DMS 273 treated with DMSO at 0.1 percent for 48 hours (cell line): ENCODE measurements around the gene AIMP2.
A peak's percentile ranks its signal among the peaks of the same experiment; 100 is the strongest.
"Not testable (repeated sequence)": the region's sequence is repeated elsewhere in the genome, so short reads cannot be mapped to it uniquely, and the experiment has no call there.

Source experiments
- DNase-seq: peaks from one replicate; lab custom pipeline; 2025; lab: John Stamatoyannopoulos, UW

AIMP2 gene

DNA sequence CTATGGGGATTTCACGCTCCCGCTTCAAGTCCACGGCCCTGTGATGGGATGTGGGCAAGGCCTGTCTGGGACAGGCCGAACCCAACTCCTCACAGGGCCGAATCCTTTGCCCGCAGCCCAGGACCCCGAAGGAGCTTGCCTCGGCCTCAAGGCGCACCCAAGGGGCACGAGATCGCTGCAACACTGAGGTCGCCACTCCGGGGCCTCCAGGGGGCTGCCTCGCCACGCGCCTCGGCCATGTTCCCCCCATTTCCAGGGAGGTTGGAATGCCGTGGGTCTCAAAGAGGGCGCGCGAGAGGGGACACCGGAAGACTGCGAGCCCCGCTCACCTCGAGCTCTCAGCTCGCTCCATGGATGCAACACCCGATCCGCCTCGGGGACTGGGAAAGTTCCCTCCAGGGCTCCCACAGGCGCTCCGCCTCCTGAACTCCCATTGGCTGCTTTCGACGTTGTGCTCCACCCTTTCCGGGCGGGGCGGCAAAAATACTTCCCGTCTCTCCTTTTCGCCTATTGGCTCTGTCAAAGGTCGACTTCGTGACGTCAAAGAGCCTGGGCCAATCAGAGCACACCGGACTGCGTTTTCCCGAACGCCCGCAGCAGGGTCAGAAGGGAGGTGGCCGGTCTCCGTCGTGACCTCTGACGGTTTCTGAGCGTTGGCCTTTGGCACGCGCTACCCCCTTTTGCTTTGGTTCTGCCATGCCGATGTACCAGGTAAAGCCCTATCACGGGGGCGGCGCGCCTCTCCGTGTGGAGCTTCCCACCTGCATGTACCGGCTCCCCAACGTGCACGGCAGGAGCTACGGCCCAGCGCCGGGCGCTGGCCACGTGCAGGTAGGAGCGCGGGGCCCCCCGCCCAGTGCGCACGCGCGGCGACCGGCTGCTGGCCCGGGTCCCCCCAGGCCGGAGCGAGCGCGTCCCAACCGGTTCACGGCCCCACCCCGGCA lies at the start of gene AIMP2, which contains the start of gene PMS2:
TSS of gene AIMP2 (plus strand) at position 605 of the 944 bp plus-strand sequence. CDS start at position 697, 92 bp downstream.
TSS of gene PMS2 (minus strand) at position 382 of the 944 bp plus-strand sequence. CDS start at position 352, 30 bp downstream.
- DNase-seq = peak; percentile 99

GRCh38 chr7:5963205-5963604 lies 45.9 kb upstream of the AIMP2 start:
- DNase-seq = not testable (repeated sequence)

DNA sequence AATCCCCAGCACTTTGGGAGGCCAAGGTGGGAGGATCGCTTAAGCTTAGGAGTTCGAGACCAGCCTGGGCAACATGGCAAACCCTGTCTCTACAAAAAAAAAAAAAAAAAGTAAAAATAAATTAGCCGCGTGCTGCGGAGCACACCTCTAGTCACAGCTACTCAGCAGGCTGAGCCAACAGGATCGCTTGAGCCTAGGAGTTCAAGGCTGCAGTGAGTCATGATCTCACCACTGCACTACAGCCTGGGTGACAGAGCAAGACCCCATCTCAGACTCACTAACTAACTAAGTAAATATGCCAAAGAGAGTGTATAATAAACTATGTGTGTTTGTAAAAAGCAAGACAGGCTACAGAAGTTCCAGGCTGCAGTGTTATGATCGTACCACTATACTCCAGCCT lies 45.3 kb upstream of the AIMP2 start:
- not testable (repeated sequence) for DNase-seq

DNA sequence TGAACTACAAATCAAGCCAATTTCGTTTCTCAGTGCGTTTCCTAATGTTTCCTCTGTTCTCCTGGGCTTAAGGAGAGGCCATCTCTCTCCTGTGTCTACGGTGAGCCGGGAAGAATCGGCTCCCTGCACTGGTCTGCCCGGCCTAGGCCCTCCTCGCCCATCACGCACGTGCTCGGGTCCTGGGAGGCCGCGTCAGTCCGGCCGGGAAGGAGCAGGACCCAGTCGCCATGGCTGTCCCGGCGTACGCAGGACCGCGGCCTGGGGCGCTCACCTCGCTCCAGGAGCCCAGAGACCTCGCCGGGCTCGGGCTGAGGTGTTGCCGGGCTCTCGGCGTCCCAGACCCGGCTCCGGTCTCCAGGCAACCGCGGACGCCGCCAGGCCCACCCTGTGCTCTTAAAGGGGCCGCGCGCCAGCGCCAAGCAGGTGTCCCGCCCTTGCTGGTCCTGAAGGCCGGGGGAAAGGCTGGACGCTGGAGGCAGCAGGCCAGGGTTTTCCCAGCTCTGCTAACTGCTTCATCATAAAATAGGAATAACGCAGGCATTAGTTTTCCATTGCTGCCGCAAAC lies 38.6 kb upstream of the AIMP2 start, which contains the start of gene RSPH10B:
TSS of gene RSPH10B (minus strand) at position 343 of the 565 bp plus-strand sequence. CDS start 3,573 bp downstream, outside the sequence.
- not testable (repeated sequence) for DNase-seq

DNA sequence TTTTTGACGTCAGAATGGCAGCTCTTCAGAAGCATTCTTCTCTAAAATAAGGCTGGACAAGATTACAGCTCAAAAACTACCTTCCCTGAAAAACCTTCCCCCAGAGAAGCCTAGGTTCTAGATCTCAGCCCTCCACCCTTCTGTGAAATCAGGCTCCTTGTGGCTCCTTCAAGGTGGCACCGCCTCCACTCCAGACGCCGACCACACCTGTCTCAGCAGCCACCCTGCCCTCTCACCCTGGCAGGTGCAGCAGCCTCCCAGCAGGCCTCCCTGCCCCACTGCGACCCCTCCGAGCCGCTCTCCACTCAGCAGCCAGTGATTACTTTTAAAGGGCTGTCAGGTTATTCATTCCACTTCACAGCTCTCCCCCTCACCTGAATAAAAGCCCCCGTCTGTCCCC lies 35.5 kb upstream of the AIMP2 start:
- DNase-seq = not testable (repeated sequence)

GRCh38 chr7:5979680-5980314 lies 29.3 kb upstream of the AIMP2 start:
- not testable (repeated sequence) for DNase-seq

GRCh38 chr7:5987061-5987460 lies 22.0 kb upstream of the AIMP2 start:
- DNase-seq = not testable (repeated sequence)

GRCh38 chr7:5997210-5997808 lies 11.8 kb upstream of the AIMP2 start:
- no peak for DNase-seq

- no peak for DNase-seq
Observed at GRCh38 chr7:6007386-6007785, 1.7 kb upstream of the AIMP2 start.

GRCh38 chr7:6007835-6008590 lies 1.1 kb upstream of the AIMP2 start:
- DNase-seq = not testable (repeated sequence)

- not testable (repeated sequence) for DNase-seq
Observed at GRCh38 chr7:6010370-6010769, 1.3 kb downstream of the AIMP2 start.

- no peak for DNase-seq
Observed at GRCh38 chr7:6011541-6011940, 2.5 kb downstream of the AIMP2 start.

- DNase-seq = no peak
Observed at GRCh38 chr7:6012355-6013104, 3.5 kb downstream of the AIMP2 start.

GRCh38 chr7:6015917-6016652 lies 7.0 kb downstream of the AIMP2 start:
- DNase-seq = peak; percentile 74

DNA sequence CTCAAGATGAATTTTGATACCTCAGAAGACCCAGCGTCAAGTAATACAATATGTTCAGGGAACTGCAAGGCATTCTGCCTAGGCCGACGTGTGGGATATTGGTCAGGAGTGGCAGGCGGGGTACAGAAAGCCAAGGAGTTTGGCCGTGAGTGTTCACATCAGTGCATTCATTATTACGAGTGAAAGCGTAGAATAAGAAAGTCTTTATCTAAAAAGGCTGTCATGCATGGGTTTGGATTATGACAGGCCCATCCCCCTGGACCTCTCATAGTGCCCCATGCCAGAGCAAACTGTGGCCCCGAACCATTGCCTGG lies 7.5 kb downstream of the AIMP2 start:
- DNase-seq = no peak

DNA sequence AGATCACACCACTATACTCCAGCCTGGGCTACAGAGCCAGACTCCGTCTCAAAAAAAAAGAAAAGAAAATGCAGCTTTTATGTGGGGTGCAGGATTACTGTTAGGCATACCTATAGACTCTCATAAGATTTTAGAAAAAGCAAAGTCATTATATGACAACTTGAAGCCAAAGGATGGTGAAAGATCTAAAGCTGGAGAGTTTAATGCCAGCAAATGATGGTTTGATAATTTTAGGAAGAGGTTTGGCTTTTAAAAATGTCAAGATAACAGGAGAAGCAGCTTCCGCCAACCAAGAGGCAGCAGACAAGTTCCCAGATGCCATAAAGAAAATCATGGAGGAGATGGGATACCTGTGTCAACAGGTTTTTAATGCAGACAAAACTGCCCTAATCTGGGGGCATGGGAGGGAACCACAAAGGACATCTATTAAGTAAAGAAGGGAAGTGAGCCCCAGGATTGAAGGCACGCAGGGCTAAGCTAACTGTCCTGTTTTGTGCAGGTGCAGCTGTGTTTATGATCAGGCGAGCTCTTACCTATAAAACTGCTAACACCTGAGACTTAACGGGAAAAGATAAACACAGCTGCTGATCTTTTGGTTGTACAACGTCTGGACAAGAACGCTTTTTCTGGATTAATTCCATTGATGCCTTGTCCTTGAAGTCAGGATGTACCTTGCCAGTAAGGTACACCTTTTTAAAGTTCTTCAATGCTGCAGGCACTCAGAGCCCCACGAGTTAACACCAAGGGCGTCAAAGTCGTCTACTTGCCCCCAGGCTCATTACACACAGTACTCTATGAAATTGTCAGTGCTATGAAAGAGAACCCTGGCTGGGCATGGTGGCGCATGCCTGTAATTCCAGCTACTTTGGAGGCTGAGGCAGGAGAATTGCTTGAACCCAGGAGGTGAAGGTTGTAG lies 11.6 kb downstream of the AIMP2 start:
- DNase-seq = no peak

- no peak for DNase-seq
Observed at GRCh38 chr7:6022707-6023106, 13.6 kb downstream of the AIMP2 start.

DNA sequence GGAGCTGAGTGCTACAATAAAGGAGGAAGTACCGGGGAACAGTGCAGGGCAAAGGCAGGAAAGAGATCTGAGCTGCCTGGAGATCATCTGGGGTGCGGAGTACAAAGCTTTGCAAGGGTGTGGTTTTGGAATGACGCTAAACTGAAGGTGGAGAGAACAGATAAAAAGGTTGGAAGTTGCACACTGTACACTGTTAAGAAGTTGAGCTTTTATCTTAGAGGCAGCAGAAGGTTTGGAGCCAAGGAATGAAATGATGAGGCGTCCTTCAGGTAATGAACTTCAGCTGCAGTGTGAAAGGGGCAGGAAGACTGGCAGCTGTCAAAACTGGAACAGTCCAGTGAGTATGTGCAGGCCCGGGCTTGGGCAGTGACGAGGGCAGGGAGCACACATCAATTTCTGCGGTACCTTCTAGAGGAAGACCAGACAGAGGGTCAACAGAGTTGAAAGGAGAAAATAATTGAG lies 14.9 kb downstream of the AIMP2 start:
- no peak for DNase-seq
